GM23338 (cell line): Measurements from ENCODE around the gene CHST4. TPM values are rescaled to one million over a fixed set of nuclear protein-coding genes. Genes with fewer than 3 reads are reported as not detected.

Source experiments
- ATAC-seq: fragments of 200-7000 bp; cut with Tn5 transposase; 3 replicates; pipeline ENCODE4 v1.9.1; 2020
- DNase-seq: peaks from one replicate; pipeline ENCODE4 v3.0.0-alpha.2; 2015; ENCODE audit warnings: low spot score
- H2AFZ ChIP-seq: fragments of 200-600 bp; sonication (generic); 2 replicates; pipeline ENCODE4 v1.8.0; 2016; ENCODE audit warnings: antibody characterized with exemption, mild to moderate bottlenecking, moderate library complexity
- H3F3A ChIP-seq: fragments of 200-600 bp; sonication (generic); replicated peaks from 2 replicates; pipeline ENCODE4 v1.8.0; 2017; ENCODE audit warnings: antibody characterized with exemption, mixed run types, low read depth
- H3K27ac ChIP-seq: fragments of 200-600 bp; sonication (generic); 2 replicates; pipeline ENCODE4 v1.6.1; 2016; ENCODE audit warnings: low read depth
- H3K27me3 ChIP-seq: fragments of 200-600 bp; sonication (generic); 2 replicates; pipeline ENCODE4 v1.8.0; 2016; ENCODE audit warnings: mild to moderate bottlenecking, mixed run types, moderate library complexity; ENCODE audit not compliant: insufficient read depth
- H3K36me3 ChIP-seq: fragments of 200-600 bp; sonication (generic); 2 replicates; pipeline ENCODE4 v1.8.0; 2016; ENCODE audit warnings: mild to moderate bottlenecking; ENCODE audit not compliant: insufficient read depth
- H3K4me1 ChIP-seq: fragments of 200-600 bp; sonication (generic); 2 replicates; pipeline ENCODE4 v1.8.0; 2016; ENCODE audit warnings: mild to moderate bottlenecking, moderate library complexity; ENCODE audit not compliant: insufficient read depth
- H3K4me2 ChIP-seq: fragments of 200-600 bp; sonication (generic); 2 replicates; pipeline ENCODE4 v1.7.1; 2017; ENCODE audit warnings: mixed run types
- H3K4me3 ChIP-seq: fragments of 200-600 bp; sonication (generic); 2 replicates; pipeline ENCODE4 v1.6.1; 2016; ENCODE audit warnings: mixed run types
- H3K79me2 ChIP-seq: fragments of 200-600 bp; sonication (generic); replicated peaks from 2 replicates; pipeline ENCODE4 v1.8.0; 2017; ENCODE audit warnings: mild to moderate bottlenecking; ENCODE audit not compliant: insufficient read depth
- H3K9me2 ChIP-seq: fragments of 200-600 bp; sonication (generic); 2 replicates; pipeline ENCODE4 v1.8.0; 2017; ENCODE audit not compliant: insufficient read depth
- H4K20me1 ChIP-seq: fragments of 200-600 bp; sonication (generic); replicated peaks from 2 replicates; pipeline ENCODE4 v1.8.0; 2017; ENCODE audit warnings: mild to moderate bottlenecking; ENCODE audit not compliant: insufficient read depth
- H3K27ac Mint-ChIP-seq: 2 replicates; pipeline ENCODE4 v1.8.0; 2020; ENCODE audit warnings: inconsistent platforms, mild to moderate bottlenecking, moderate library complexity, mixed read lengths
- H3K27me3 Mint-ChIP-seq: 3 replicates; pipeline ENCODE4 v1.8.0; 2022; ENCODE audit warnings: low read depth, mild to moderate bottlenecking, moderate library complexity, mixed read lengths, inconsistent platforms; ENCODE audit not compliant: insufficient read depth, poor library complexity
- H3K36me3 Mint-ChIP-seq: 3 replicates; pipeline ENCODE4 v1.8.0; 2021; ENCODE audit warnings: low read depth, mild to moderate bottlenecking, inconsistent platforms, moderate library complexity, mixed read lengths
- H3K4me1 Mint-ChIP-seq: 3 replicates; pipeline ENCODE4 v1.8.0; 2020; ENCODE audit warnings: mild to moderate bottlenecking, inconsistent platforms, mixed read lengths
- H3K4me3 Mint-ChIP-seq: 3 replicates; pipeline ENCODE4 v1.8.0; 2021; ENCODE audit warnings: moderate library complexity, mild to moderate bottlenecking, inconsistent platforms, mixed read lengths
- H3K9me3 Mint-ChIP-seq: 3 replicates; pipeline ENCODE4 v1.8.0; 2020; ENCODE audit warnings: moderate library complexity, mild to moderate bottlenecking, inconsistent platforms, mixed read lengths
- CREB1 ChIP-seq: fragments of 250-450 bp; sonication (Bioruptor Pico); IDR thresholded peaks from 2 replicates; pipeline ENCODE4 v1.5.0; 2020; ENCODE audit warnings: low read depth, mild to moderate bottlenecking, moderate library complexity
- EZH2 ChIP-seq: fragments of 200-600 bp; sonication (generic); IDR thresholded peaks from one replicate; pipeline ENCODE4 v1.8.0; 2017; ENCODE audit warnings: antibody characterized with exemption, mild to moderate bottlenecking, low read depth; ENCODE audit not compliant: unreplicated experiment
- EZH2phosphoT487 ChIP-seq: fragments of 200-600 bp; sonication (generic); IDR thresholded peaks from one replicate; pipeline ENCODE4 v1.8.1; 2018; ENCODE audit warnings: antibody characterized with exemption; ENCODE audit not compliant: unreplicated experiment
- JUNB ChIP-seq: IDR thresholded peaks from one replicate; pipeline ENCODE4 v1.6.1; 2016; ENCODE audit warnings: antibody characterized with exemption; ENCODE audit not compliant: unreplicated experiment
- NANOG ChIP-seq: IDR thresholded peaks from 2 replicates; pipeline ENCODE4 v1.6.1; 2016; ENCODE audit warnings: antibody characterized with exemption, borderline replicate concordance
- POLR2AphosphoS5 ChIP-seq: IDR thresholded peaks from 2 replicates; pipeline ENCODE4 v1.6.1; 2016; ENCODE audit warnings: antibody characterized with exemption, low read depth
- STAT1 ChIP-seq: IDR thresholded peaks from one replicate; pipeline ENCODE4 v1.6.1; 2016; ENCODE audit warnings: antibody characterized with exemption; ENCODE audit not compliant: unreplicated experiment
- ZNF114 ChIP-seq: fragments of 250-450 bp; sonication (Bioruptor Pico); IDR thresholded peaks from 2 replicates; pipeline ENCODE4 v1.5.0; 2020; ENCODE audit warnings: mild to moderate bottlenecking, moderate library complexity
- ZNF331 ChIP-seq: fragments of 250-450 bp; sonication (Bioruptor Pico); IDR thresholded peaks from 2 replicates; pipeline ENCODE4 v1.5.0; 2020; ENCODE audit warnings: low read depth, mild to moderate bottlenecking, moderate library complexity
- polyA plus RNA-seq: library from polyadenylated mRNA; unstranded; fragments of >200 nt; fragmentation: Nextera tagmentation; extraction: Ambion mirVana; gene quantifications from 2 replicates; pipeline ENCODE4 v1.2.1, GENCODE V29; 2016
- total RNA-seq: library from RNA; depleted of rRNA; stranded (reverse); fragments of >200 nt; shearing (Covaris generic); gene quantifications from 2 replicates; pipeline ENCODE4 v1.2.3, GENCODE V29; 2014
- TF ChIP-seq, protein P1 (sequence below): IDR thresholded peaks from 2 replicates; pipeline ENCODE4 v1.6.1; 2016; ENCODE audit warnings: antibody characterized with exemption
- TF ChIP-seq, protein P2 (sequence below): fragments of 250-450 bp; sonication (Bioruptor Pico); IDR thresholded peaks from 2 replicates; pipeline ENCODE4 v1.5.0; 2020; ENCODE audit warnings: mild to moderate bottlenecking, moderate library complexity
- TF ChIP-seq, protein P3 (sequence below): IDR thresholded peaks from one replicate; pipeline ENCODE4 v1.6.1; 2018; ENCODE audit warnings: antibody characterized with exemption; ENCODE audit not compliant: unreplicated experiment
- TF ChIP-seq, protein P4 (sequence below), 2 experiments: fragments of 200-600 bp in 1 of 2; sonication (generic) in 1 of 2; conservative IDR thresholded peaks; 2 replicates each; pipeline versions ENCODE4 v1.5.1 to v1.6.1; 2016 to 2017; ENCODE audit warnings: antibody characterized with exemption in 2 of 2, low read depth in 2 of 2, mild to moderate bottlenecking in 2 of 2, moderate library complexity in 1 of 2

The CHST4 gene
- total and polyA plus RNA-seq, 2 experiments from 2014 or later: 5.5 to 17.8 TPM

DNA sequence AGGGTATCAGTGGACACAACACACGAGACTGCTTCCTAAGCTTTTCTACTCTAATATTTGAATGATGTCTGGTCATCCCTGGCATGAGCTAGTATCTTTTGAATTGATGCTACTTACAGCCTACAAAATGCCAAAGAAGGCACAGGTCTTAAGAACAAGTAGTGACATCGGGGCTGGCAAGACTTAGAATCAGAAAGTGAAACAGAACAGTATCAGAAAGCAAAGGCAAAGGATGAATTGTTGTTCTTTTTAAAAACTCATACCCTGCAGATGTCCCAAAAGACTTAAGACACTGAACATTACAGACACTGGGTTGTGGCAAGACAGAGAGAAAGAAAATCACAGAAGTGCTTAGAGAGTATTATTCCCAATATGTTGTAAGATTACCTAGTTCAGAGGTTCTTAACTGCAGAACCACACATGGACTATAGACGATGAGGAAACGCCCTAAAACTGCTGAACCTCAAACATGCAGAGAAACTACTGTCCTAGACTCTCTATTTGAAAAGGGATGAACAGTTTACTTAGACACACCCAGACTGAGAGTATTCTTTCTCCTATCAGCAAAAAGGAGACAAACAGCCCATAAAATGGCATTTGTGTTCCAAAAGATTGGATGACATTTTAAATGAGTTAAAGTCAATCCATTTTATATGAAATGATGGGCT is 49.6 kb upstream of the CHST4 start:
- H3K79me2 ChIP-seq: no peaks in the 10 kb centered on the region
- no peaks in the 10 kb centered on the region for H3K27me3 ChIP-seq
- H3K4me1 Mint-ChIP-seq: no peaks in the 10 kb centered on the region
- no peaks in the 10 kb centered on the region; the same call in 1 of the 2 replicates for H4K20me1 ChIP-seq
- no peaks in the 10 kb centered on the region for H3K9me3 Mint-ChIP-seq
- H2AFZ ChIP-seq: no peak overlapping the region
- 0 out of 3 replicates have a peak, but pooled peaks cover 3% of the 10 kb centered on the region for H3K36me3 Mint-ChIP-seq
- peaks cover 4% of the 10 kb centered on the region for H3K27me3 Mint-ChIP-seq
- TF ChIP-seq NANOG: no peak
- TF ChIP-seq, protein P1, sequence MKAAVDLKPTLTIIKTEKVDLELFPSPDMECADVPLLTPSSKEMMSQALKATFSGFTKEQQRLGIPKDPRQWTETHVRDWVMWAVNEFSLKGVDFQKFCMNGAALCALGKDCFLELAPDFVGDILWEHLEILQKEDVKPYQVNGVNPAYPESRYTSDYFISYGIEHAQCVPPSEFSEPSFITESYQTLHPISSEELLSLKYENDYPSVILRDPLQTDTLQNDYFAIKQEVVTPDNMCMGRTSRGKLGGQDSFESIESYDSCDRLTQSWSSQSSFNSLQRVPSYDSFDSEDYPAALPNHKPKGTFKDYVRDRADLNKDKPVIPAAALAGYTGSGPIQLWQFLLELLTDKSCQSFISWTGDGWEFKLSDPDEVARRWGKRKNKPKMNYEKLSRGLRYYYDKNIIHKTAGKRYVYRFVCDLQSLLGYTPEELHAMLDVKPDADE: no peak
- TF ChIP-seq, protein P2, sequence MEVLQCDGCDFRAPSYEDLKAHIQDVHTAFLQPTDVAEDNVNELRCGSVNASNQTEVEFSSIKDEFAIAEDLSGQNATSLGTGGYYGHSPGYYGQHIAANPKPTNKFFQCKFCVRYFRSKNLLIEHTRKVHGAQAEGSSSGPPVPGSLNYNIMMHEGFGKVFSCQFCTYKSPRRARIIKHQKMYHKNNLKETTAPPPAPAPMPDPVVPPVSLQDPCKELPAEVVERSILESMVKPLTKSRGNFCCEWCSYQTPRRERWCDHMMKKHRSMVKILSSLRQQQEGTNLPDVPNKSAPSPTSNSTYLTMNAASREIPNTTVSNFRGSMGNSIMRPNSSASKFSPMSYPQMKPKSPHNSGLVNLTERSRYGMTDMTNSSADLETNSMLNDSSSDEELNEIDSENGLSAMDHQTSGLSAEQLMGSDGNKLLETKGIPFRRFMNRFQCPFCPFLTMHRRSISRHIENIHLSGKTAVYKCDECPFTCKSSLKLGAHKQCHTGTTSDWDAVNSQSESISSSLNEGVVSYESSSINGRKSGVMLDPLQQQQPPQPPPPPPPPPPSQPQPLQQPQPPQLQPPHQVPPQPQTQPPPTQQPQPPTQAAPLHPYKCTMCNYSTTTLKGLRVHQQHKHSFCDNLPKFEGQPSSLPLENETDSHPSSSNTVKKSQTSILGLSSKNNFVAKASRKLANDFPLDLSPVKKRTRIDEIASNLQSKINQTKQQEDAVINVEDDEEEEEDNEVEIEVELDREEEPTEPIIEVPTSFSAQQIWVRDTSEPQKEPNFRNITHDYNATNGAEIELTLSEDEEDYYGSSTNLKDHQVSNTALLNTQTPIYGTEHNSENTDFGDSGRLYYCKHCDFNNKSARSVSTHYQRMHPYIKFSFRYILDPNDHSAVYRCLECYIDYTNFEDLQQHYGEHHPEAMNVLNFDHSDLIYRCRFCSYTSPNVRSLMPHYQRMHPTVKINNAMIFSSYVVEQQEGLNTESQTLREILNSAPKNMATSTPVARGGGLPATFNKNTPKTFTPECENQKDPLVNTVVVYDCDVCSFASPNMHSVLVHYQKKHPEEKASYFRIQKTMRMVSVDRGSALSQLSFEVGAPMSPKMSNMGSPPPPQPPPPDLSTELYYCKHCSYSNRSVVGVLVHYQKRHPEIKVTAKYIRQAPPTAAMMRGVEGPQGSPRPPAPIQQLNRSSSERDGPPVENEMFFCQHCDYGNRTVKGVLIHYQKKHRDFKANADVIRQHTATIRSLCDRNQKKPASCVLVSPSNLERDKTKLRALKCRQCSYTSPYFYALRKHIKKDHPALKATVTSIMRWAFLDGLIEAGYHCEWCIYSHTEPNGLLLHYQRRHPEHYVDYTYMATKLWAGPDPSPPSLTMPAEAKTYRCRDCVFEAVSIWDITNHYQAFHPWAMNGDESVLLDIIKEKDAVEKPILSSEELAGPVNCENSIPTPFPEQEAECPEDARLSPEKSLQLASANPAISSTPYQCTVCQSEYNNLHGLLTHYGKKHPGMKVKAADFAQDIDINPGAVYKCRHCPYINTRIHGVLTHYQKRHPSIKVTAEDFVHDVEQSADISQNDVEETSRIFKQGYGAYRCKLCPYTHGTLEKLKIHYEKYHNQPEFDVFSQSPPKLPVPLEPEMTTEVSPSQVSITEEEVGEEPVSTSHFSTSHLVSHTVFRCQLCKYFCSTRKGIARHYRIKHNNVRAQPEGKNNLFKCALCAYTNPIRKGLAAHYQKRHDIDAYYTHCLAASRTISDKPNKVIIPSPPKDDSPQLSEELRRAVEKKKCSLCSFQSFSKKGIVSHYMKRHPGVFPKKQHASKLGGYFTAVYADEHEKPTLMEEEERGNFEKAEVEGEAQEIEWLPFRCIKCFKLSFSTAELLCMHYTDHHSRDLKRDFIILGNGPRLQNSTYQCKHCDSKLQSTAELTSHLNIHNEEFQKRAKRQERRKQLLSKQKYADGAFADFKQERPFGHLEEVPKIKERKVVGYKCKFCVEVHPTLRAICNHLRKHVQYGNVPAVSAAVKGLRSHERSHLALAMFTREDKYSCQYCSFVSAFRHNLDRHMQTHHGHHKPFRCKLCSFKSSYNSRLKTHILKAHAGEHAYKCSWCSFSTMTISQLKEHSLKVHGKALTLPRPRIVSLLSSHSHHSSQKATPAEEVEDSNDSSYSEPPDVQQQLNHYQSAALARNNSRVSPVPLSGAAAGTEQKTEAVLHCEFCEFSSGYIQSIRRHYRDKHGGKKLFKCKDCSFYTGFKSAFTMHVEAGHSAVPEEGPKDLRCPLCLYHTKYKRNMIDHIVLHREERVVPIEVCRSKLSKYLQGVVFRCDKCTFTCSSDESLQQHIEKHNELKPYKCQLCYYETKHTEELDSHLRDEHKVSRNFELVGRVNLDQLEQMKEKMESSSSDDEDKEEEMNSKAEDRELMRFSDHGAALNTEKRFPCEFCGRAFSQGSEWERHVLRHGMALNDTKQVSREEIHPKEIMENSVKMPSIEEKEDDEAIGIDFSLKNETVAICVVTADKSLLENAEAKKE (CRISPR knock-in tag): no peak
- TF ChIP-seq STAT1: no peak
- TF ChIP-seq CREB1 (CRISPR knock-in tag): no peak
- TF ChIP-seq EZH2phosphoT487: no peak
- no peak for TF ChIP-seq ZNF331 (CRISPR knock-in tag)
- TF ChIP-seq JUNB: no peak
- TF ChIP-seq, protein P3, sequence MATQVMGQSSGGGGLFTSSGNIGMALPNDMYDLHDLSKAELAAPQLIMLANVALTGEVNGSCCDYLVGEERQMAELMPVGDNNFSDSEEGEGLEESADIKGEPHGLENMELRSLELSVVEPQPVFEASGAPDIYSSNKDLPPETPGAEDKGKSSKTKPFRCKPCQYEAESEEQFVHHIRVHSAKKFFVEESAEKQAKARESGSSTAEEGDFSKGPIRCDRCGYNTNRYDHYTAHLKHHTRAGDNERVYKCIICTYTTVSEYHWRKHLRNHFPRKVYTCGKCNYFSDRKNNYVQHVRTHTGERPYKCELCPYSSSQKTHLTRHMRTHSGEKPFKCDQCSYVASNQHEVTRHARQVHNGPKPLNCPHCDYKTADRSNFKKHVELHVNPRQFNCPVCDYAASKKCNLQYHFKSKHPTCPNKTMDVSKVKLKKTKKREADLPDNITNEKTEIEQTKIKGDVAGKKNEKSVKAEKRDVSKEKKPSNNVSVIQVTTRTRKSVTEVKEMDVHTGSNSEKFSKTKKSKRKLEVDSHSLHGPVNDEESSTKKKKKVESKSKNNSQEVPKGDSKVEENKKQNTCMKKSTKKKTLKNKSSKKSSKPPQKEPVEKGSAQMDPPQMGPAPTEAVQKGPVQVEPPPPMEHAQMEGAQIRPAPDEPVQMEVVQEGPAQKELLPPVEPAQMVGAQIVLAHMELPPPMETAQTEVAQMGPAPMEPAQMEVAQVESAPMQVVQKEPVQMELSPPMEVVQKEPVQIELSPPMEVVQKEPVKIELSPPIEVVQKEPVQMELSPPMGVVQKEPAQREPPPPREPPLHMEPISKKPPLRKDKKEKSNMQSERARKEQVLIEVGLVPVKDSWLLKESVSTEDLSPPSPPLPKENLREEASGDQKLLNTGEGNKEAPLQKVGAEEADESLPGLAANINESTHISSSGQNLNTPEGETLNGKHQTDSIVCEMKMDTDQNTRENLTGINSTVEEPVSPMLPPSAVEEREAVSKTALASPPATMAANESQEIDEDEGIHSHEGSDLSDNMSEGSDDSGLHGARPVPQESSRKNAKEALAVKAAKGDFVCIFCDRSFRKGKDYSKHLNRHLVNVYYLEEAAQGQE: no peak
- TF ChIP-seq EZH2: no peak
- TF ChIP-seq, protein P4, sequence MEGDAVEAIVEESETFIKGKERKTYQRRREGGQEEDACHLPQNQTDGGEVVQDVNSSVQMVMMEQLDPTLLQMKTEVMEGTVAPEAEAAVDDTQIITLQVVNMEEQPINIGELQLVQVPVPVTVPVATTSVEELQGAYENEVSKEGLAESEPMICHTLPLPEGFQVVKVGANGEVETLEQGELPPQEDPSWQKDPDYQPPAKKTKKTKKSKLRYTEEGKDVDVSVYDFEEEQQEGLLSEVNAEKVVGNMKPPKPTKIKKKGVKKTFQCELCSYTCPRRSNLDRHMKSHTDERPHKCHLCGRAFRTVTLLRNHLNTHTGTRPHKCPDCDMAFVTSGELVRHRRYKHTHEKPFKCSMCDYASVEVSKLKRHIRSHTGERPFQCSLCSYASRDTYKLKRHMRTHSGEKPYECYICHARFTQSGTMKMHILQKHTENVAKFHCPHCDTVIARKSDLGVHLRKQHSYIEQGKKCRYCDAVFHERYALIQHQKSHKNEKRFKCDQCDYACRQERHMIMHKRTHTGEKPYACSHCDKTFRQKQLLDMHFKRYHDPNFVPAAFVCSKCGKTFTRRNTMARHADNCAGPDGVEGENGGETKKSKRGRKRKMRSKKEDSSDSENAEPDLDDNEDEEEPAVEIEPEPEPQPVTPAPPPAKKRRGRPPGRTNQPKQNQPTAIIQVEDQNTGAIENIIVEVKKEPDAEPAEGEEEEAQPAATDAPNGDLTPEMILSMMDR (conservative IDR thresholded peaks at IDR 0.05; ENCODE audit: low read depth in 2 of 2): no peak
- TF ChIP-seq ZNF114 (CRISPR knock-in tag): no peak
- no peak for TF ChIP-seq POLR2AphosphoS5
- H3K27ac Mint-ChIP-seq: no peak overlapping the region
- H3K4me1 ChIP-seq: no peaks in the 10 kb centered on the region
- no peaks in the 10 kb centered on the region for H3K9me2 ChIP-seq
- H3K4me3 ChIP-seq: no peak overlapping the region
- no peak for DNase-seq
- H3K4me2 ChIP-seq: no peak overlapping the region
- no peak for ATAC-seq
- H3K4me3 Mint-ChIP-seq: no peak overlapping the region
- no peaks in the 10 kb centered on the region for H3F3A ChIP-seq
- no peak overlapping the region for H3K27ac ChIP-seq
- no peaks in the 10 kb centered on the region for H3K36me3 ChIP-seq
